ENCODE measurements around the gene MEX3C. TPM values are rescaled to one million over a fixed set of nuclear protein-coding genes. Genes with fewer than 3 reads are reported as not detected.

The MEX3C gene
- total RNA-seq, 1 donor from 2014 or later: 33.2 TPM

GRCh38 chr18:51191128-51191717 is 6.3 kb downstream of the MEX3C start:
- DNase-seq (ENCODE audit: low spot score): no peak

- no peak for DNase-seq (ENCODE audit: low spot score)
Observed at GRCh38 chr18:51190000-51190399, 7.5 kb downstream of the MEX3C start.

DNA sequence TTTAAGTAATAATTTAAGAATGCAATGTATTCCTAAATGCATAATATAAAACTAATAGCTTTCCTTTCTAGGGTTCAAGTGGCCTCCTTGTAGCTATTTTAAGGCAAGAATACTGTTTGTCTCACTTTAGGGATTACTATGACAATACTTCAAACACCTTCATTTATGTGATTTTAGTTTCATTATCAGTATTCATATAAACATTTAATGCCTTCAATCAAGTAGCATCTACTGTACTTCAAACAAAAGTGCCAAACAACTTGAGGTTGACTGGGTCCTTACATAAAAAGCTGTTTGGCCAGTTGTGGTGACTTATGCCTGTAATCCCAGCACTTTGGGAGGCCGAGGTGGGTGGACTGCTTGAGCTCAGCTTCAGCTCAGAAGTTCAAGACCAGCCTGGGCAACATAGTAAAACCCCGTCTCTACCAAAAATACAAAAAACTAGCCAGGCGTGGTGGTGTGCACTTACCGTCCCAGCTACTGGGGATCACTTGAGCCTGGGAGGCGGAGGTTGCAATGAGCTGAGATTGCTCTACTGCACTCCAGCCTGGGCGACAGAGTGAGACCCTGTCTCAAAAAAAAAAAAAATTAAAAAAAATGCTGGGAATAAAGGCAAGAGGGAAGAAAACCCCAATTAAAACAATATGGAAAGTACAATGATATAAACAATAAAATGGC is 9.3 kb downstream of the MEX3C start:
- DNase-seq (ENCODE audit: low spot score): no peak

DNA sequence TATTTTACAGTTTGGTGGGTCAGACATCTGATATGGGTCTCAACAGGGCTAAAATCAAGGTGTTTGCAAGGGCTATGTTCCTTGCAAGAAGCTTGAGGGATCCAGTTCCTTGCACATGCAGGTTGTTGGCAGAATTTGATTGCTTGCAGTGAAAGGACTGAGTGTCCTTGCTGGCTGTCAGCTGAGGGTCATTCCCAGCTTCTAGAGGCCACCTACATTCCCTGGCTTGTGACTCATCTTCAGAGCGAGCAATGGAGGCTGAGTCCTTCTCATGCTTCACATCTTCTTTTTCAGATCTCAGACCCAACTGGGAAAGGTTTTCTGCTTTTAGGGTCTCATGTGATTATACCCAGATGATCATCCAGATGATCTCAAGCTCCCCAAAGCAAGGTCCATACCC is 12.4 kb downstream of the MEX3C start:
- no peak for DNase-seq (ENCODE audit: low spot score)

DNA sequence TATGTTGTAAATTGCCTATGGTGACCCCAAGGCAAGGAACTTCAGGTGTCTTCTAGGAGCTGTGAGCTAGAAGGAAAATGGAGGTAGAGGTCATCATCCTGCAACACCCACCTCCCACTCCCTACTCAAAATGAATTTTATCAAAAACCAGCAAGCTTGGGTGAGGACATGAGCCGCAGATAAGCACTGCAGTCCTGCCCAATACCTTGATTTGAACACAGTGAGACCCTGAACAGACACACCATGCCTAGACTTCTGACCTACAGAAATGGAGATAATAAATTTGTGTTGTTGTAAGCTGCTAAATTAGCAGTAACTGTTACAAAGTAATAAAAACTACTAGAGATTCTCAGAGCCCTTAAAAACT is 13.4 kb downstream of the MEX3C start:
- no peak for DNase-seq (ENCODE audit: low spot score)

- DNase-seq (ENCODE audit: low spot score): no peak
Observed at GRCh38 chr18:51183372-51184090, 13.9 kb downstream of the MEX3C start.

DNA sequence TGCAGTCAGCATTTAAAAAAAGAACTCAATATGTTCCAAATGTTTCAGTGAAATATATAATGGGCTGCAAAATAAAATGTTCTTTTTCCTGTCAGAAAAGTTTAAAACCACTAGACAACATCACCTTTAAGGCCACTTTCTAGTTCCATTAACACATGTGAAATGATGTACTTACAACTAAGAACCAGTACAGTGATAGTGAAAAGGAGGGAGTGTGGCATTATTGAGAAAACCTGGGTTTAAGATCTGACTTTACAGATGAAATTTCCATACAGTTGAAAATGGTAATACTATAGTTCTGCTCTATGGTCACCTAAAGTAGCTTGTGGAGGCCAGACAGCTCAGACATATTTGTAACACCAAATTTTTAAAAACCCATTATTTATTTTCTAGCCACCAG is 14.7 kb downstream of the MEX3C start:
- DNase-seq (ENCODE audit: low spot score): no peak

DNA sequence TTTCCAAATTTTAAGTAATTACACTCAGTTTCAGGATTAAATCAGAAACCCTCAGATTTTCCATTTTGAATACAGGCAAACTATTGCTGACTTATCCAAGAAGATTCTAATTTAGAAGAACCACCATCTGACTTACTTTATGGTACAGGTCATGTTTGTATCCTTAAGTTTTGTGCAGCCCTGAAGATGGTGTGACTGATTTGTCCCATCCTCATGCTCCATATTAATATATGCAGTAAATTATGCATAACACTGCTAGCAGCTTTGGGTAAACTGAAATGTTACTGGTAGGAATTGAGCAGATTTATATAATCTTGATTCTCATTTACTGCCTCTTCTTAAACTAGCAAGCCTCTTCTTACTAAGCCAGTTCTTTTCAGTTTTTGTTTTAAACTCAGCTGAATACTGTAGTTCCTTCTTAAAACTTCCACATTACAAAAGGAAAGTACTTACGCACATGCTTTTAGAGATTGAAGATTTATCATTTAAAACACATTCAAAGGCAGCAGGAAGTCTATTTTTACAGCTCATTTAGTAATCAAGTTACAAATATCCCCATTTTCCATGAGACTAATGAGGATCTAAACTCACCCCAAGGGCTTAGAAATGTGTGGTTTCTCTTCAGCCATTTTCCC is 25.7 kb downstream of the MEX3C start:
- DNase-seq (ENCODE audit: low spot score): no peak

DNA sequence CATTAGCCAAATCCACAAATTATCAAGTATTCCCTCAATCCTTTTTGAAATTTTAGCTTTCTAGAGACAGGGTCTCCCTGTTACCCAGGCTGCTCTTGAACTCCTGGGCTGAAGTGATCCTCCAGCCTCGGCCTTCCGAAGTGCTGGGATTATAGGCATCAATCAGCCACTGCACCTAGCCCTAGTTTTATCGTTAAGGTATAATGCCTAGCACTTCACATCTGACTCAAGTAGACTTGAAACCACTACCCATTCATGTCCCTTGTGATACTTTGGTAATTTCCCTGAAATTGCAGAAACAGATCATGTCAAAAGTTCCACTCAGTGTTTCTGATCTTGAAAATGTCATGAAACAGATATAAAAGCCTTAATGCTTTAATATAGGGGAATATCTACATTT is 26.3 kb downstream of the MEX3C start:
- no peak for DNase-seq (ENCODE audit: low spot score)

DNA sequence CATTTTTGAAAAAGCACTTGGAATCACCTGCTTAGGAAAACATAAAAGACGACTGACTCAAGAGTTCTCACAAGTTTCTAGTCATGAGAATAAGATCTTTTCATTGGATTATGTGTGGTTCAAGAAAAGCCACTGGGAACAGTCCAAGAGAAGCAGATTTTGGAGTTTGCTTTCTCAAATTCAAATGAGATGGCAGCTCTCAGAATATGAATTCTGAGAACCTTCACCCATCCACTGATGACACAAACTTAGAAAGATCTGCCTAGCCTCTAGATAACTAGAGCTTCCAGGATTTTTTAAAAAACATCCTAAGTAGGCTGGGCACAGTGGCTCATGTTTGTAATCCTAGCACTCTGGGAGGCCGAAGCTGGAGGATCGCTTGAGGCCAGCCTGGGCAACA is 26.8 kb downstream of the MEX3C start:
- DNase-seq (ENCODE audit: low spot score): no peak

- DNase-seq (ENCODE audit: low spot score): no peak
Observed at GRCh38 chr18:51169731-51170130, 27.8 kb downstream of the MEX3C start.

- no peak for DNase-seq (ENCODE audit: low spot score)
Observed at GRCh38 chr18:51168960-51169662, 28.4 kb downstream of the MEX3C start.

DNA sequence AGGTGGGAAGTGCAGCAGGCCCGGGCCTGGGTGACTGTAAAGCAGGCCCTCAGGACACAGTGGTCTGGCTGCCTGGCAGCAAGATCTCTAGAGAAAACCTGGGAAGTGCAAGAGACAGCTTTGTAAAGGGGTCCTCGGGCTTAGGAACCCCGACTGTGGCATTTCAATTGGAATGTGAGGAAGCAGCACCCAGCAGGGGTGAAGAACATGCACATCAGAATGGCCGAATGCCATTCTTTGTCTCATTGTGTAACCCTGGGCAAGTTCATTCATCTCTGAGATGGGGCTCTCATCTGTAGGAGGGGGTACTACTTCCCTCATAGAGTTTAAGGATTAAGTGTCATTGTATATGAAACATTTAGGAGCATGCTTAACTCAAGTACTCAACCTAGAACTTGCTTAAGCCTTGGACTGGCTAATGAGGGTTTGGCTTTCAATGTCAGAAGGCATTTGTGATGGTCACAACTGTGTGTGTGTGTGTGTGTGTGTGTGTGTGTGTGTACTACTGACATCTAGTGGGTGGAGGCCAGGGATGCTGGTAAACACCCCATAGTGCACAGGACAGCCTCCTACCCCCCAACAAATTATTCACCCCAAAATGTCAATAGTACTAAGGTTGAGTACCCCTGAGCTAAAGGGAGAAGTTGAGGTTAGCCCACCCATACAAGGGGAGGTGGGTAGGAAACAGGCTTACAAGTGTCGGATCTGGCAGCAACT is 29.3 kb downstream of the MEX3C start:
- DNase-seq (ENCODE audit: low spot score): no peak

DNA sequence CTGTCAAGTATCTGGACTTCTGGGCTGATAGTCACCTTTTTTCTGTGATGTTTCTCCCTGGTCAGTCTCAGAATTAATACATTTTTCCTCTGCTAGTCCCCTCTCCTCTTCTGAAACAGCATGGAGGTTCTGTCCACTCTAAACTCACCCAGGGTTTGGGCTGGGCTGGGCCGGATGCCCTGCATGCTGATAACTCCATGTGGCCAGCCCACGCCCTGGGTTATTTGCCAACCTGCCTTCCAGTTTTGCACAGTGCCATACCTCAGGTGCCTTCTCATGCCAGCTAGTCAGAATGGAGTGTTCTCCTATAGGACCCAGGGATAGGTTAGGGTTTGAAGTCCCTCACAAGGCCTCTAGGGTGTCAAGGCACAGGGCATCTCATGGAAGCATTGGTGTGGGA is 32.2 kb downstream of the MEX3C start:
- no peak for DNase-seq (ENCODE audit: low spot score)

DNA sequence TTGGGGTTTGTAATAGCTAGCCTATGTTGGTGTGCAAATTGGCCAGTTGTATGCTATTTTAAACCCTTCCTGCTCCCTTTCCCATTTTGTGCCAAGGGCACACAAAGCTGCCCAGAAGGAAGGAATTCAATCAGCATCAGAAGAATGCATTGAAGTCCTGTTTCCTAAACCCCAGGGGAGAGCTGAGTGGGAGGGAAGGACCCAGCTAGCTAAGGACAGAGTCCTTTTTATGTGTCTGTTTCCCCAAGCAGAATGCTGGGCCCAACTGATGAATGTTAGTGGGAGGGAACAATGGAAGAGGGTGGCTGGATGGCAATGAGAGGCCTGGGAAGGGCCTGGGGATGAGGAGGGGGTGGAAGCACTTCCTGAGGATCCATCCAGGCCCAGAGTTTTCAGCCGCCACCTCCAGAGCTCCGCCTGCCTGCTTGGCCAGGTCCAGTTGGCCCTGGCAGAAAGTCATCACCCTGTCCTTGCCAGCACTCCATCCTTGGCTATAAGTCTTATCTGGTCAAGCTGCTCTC is 32.7 kb downstream of the MEX3C start:
- DNase-seq (ENCODE audit: low spot score): no peak

DNA sequence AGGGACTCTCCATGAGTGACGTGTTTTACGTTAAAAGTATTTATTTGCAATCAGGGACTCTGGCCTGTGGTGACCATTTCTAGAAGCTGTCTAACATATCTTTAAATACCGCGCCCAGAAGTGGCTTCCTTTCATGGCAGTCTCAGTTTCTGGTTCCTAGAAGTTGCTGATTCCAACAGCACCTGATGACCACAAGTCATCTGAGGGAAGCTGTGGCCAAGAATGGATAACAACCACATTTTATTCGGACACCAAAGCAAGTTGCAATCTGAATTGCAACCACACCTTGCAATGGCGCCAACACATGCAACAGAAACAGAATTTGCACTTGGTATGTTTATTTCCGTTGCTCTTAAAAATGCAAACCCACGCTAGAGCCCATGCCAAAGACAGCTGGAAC is 33.1 kb downstream of the MEX3C start:
- no peak for DNase-seq (ENCODE audit: low spot score)

DNA sequence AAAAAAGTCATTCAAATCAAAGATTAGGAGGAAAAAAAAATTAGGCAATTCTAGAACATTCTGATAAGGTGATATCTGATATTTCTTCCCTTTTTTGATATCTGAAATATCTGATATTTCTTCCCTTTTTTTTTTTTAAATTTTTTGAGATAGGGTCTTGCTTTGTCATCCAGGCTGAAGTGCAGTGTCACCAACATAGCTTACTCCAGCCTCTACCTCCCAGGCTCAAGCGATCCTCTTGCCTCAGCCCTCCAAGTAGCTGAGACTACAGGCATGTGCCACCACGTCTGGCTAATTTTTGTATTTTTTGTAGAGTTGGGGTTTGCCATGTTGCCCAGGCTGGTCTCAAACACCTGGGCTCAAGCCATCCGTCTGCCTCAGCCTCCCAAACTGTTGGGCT is 33.9 kb downstream of the MEX3C start:
- no peak for DNase-seq (ENCODE audit: low spot score)

DNA sequence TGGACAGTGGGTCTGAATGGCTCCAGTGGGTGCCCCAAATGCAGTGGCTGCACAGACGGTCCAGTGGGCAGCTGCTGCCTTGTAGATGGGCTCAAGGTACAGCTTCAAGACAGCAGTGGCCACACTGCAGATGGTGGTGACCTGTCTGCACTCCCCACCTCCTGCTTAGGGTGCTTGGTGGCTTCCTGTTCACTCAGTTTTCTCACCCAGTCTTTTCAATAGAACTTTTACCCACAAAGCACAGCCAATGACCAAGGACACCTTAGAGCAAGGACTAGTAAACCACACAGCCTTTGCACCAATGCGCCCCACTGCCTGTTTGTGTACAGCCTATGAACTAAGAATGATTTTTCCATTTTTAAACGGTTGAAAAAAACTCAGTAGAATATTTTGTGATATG is 34.9 kb downstream of the MEX3C start:
- no peak for DNase-seq (ENCODE audit: low spot score)

DNA sequence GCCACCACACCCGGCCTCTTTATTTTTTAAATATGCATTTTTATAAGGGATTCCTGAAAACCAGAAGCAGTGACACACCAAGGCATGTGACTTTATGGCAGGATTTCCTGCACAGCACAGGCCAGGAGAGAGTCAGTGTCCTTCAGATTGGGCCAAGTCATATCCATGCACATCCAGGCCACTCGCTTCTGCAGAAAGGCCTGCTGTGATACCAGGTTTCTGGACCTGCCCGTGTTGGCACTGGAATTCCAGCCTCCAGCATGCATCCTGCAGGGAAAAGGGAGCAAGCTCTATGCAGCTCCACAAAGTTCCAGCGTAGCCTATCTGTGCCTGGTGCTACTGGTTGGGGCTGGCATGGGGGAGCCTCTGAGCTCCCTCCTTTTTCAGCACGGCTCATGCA is 36.8 kb downstream of the MEX3C start:
- no peak for DNase-seq (ENCODE audit: low spot score)

DNA sequence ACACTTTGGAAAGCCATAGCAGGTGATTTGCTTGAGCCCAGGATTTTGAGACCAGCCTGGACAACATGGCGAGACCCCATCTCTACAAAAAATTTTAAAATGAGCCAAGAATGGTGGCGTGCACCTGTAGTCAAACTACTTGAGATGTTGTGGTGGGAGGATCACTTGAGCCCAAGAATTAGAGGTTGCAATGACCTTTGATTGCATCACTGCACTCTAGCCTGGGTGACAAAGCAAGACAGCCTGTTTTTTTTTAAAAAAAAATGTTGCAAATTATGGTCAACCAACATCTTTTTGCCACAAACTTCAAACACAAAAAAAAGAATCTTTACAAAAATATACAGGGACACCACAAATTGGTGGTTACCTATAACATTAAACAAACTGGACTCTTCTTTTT is 40.3 kb downstream of the MEX3C start:
- DNase-seq (ENCODE audit: low spot score): no peak

DNA sequence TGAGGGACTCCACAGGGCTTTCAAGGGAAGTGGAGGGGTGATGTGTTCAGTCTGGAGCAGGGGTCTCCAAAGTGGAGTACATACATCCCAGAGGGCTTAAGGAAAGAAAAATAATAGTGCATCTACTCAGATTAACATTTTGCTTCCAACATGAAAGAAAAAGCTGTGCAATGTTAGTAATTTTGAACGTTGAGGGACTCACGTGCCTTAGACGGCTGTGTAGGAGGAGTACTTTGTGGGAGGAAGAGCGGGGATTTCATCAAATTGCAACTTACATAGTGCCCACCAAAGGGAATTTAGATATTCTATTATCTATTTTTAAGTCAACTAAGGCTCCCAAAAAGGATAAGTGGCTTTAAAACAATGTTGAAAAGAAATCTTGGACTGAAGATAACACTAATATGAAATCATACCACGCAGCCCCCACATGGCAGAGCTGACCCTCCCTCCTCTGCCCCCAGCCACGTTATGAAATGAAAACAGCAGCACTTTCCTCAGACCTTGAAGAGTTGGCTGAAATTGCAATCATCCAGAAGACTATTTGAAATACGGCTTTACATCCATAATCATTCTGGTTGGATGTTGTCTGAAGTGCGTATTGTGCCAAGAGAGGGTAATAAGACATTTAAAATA is 42.9 kb downstream of the MEX3C start:
- DNase-seq (ENCODE audit: low spot score): no peak

Data from mucosa of gallbladder (tissue), 1 donor.